ENCODE results near the gene ZNF420.
"Not testable (repeated sequence)": the region's sequence is repeated elsewhere in the genome, so short reads cannot be mapped to it uniquely, and the experiment has no call there.

- TF ChIP-seq EZH2 (IDR thresholded peaks at IDR 0.05); POLR2AphosphoS5 (IDR thresholded peaks at IDR 0.05; ENCODE audit: borderline replicate concordance, low read depth, low read length); FOXP2 (optimal IDR thresholded peaks at IDR 0.05; ENCODE audit: control extremely low read depth, extremely low read length, insufficient read depth): not testable (repeated sequence)
Measured at GRCh38 chr19:37076524-37076923, 1.7 kb upstream of the ZNF420 start.

Data from SK-N-MC (cell line).